Chondrocyte (in vitro differentiated cells): ENCODE data around the gene CST3. TPM values are rescaled to one million over a fixed set of nuclear protein-coding genes. Genes with fewer than 3 reads are reported as not detected.

ENCODE experiments used
- DNase-seq: peaks from one replicate; pipeline ENCODE4 v3.0.0; 2021; ENCODE audit warnings: mixed read lengths, low spot score
- H3K27ac Mint-ChIP-seq: one replicate; pipeline ENCODE4 v1.8.0; 2021; ENCODE audit warnings: mild to moderate bottlenecking, moderate library complexity, mixed read lengths; ENCODE audit not compliant: unreplicated experiment
- H3K27me3 Mint-ChIP-seq: 2 replicates; pipeline ENCODE4 v1.8.0; 2021; ENCODE audit warnings: low read depth, mixed read lengths
- H3K36me3 Mint-ChIP-seq: 2 replicates; pipeline ENCODE4 v1.8.0; 2021; ENCODE audit warnings: low read depth, mixed read lengths
- H3K4me1 Mint-ChIP-seq: 2 replicates; pipeline ENCODE4 v1.8.0; 2021; ENCODE audit warnings: low read depth, mild to moderate bottlenecking, mixed read lengths
- H3K4me3 Mint-ChIP-seq: one replicate; pipeline ENCODE4 v1.8.0; 2021; ENCODE audit warnings: mild to moderate bottlenecking, moderate library complexity, mixed read lengths; ENCODE audit not compliant: unreplicated experiment
- H3K9me3 Mint-ChIP-seq: 2 replicates; pipeline ENCODE4 v1.8.0; 2021; ENCODE audit warnings: low read depth, mixed read lengths
- CTCF ChIP-seq: fragments of 200-600 bp; sonication (generic); IDR thresholded peaks from 2 replicates; pipeline ENCODE4 v1.5.0; 2021; ENCODE audit warnings: antibody characterized with exemption, mild to moderate bottlenecking, moderate library complexity
- total RNA-seq: library from RNA; stranded (reverse); gene quantifications from 3 replicates; pipeline ENCODE4 v1.2.1, GENCODE V29; 2021

The CST3 gene
- total RNA-seq, 1 donor from 2014 or later = 487 TPM

GRCh38 chr20:23640018-23640601, 2.4 kb upstream of the CST3 start:
- DNase-seq = no peak
- Mint-ChIP-seq H3K36me3 (no peaks in the 10 kb centered on the region), H3K4me3 (no peak overlapping the region), H3K27ac (no peak overlapping the region), H3K27me3 (no peaks in the 10 kb centered on the region), H3K4me1 (peaks cover 32% of the 10 kb centered on the region), H3K9me3 (no peaks in the 10 kb centered on the region)
- TF ChIP-seq CTCF = no peak

GRCh38 chr20:23639490-23639958, 1.8 kb upstream of the CST3 start:
- Mint-ChIP-seq H3K27ac (no peak overlapping the region), H3K9me3 (no peaks in the 10 kb centered on the region), H3K4me3 (no peak overlapping the region), H3K27me3 (no peaks in the 10 kb centered on the region), H3K4me1 (peaks cover 38% of the 10 kb centered on the region), H3K36me3 (peaks cover 5% of the 10 kb centered on the region)
- no peak for TF ChIP-seq CTCF
- no peak for DNase-seq

GRCh38 chr20:23638309-23638708, 554 bp upstream of the CST3 start:
- H3K27me3 Mint-ChIP-seq = no peaks in the 10 kb centered on the region
- H3K4me3 Mint-ChIP-seq = no peak overlapping the region
- peaks cover 39% of the 10 kb centered on the region for H3K4me1 Mint-ChIP-seq
- TF ChIP-seq CTCF = no peak
- no peaks in the 10 kb centered on the region for H3K9me3 Mint-ChIP-seq
- H3K36me3 Mint-ChIP-seq = peaks cover 9% of the 10 kb centered on the region
- H3K27ac Mint-ChIP-seq = no peak overlapping the region
- no peak for DNase-seq

- no peak for DNase-seq
- peak overlapping the region; percentile 86 for H3K27ac Mint-ChIP-seq
These were observed 860 bp downstream of the CST3 start for GRCh38 chr20:23636908-23637281.

More at GRCh38 chr20:23636908-23637281, 860 bp downstream of the CST3 start:
- H3K36me3 Mint-ChIP-seq = peaks cover 12% of the 10 kb centered on the region
- H3K27me3 Mint-ChIP-seq = no peaks in the 10 kb centered on the region
- peak overlapping the region; percentile 89 for H3K4me3 Mint-ChIP-seq
- no peak for TF ChIP-seq CTCF
- peaks cover 29% of the 10 kb centered on the region for H3K4me1 Mint-ChIP-seq
- H3K9me3 Mint-ChIP-seq = no peaks in the 10 kb centered on the region
